HCT116 (cell line): ENCODE data around the gene WDR37. TPM values are rescaled to one million over a fixed set of nuclear protein-coding genes. Genes with fewer than 3 reads are reported as not detected.

Experiments
- ATAC-seq: fragments of 200-7000 bp; cut with Tn5 transposase; 2 replicates; pipeline ENCODE4 v1.9.1; 2020; ENCODE audit warnings: mild to moderate bottlenecking, moderate library complexity
- BruUV-seq: library from RNA; stranded (reverse); fragments of 400-500 nt; replicated peaks from 2 replicates; lab custom pipeline; 2021; lab: Mats Ljungman, UMichigan
- CTCF ChIA-PET: fragments of 300-600 bp; sonication (Branson Sonifier 250); formaldehyde crosslinking; loops from one replicate; lab custom pipeline; 2021; ENCODE audit warnings: antibody characterized with exemption; lab: Charles Lee
- POLR2A ChIA-PET: fragments of 300-600, 350-600 bp; sonication (Branson Sonifier 250); formaldehyde crosslinking; loops from one replicate; lab custom pipeline; 2021; ENCODE audit warnings: antibody characterized with exemption; lab: Charles Lee
- RAD21 ChIA-PET, 2 experiments: fragments of 300-600 bp; sonication (Branson Sonifier 250); formaldehyde crosslinking; loops; one replicate each; lab custom pipeline; 2023; ENCODE audit warnings: low total read pairs in 2 of 2; ENCODE audit not compliant: uncharacterized antibody in 2 of 2, unreplicated experiment in 2 of 2, low non-redundant PET in 1 of 2; lab: Charles Lee
- DNase-seq: peaks from one replicate; pipeline ENCODE4 v3.0.0-alpha.2; 2010; ENCODE audit warnings: low read depth, low spot score
- H2AFZ ChIP-seq: fragments of 200-600 bp; shearing (Covaris generic), sonication (generic); 2 replicates; pipeline ENCODE4 v1.6.1; 2017; ENCODE audit warnings: low read depth, mixed run types, mixed read lengths, antibody characterized with exemption, low read length; ENCODE audit not compliant: poor library complexity, severe bottlenecking
- H3K27ac ChIP-seq: 2 replicates; pipeline ENCODE4 v1.5.1; 2012; ENCODE audit warnings: low read depth, low read length
- H3K27me3 ChIP-seq: fragments of 200-600 bp; sonication (generic); 2 replicates; pipeline ENCODE4 v1.6.1; 2016; ENCODE audit warnings: mixed run types, low read length, mixed read lengths; ENCODE audit not compliant: insufficient read depth
- H3K36me3 ChIP-seq, 2 experiments: fragments of 200-500 bp in 1 of 2; fragments of 200-600 bp in 1 of 2; sonication (Bioruptor generic) in 1 of 2; sonication (generic) in 1 of 2; 2 replicates each; pipeline versions ENCODE4 v1.5.1 to v1.6.1; 2014 to 2016; ENCODE audit warnings: low read length in 2 of 2, inconsistent platforms in 1 of 2, mixed read lengths in 1 of 2, mixed run types in 1 of 2; ENCODE audit not compliant: insufficient read depth in 2 of 2, control insufficient read depth in 1 of 2
- H3K4me1 ChIP-seq, 2 experiments: fragments of 200-600 bp in 1 of 2; sonication (generic) in 1 of 2; 2 replicates each; pipeline versions ENCODE4 v1.5.1 to v1.6.1; 2012 to 2017; ENCODE audit warnings: low read length in 2 of 2, inconsistent platforms in 1 of 2, mild to moderate bottlenecking in 1 of 2, mixed read lengths in 1 of 2, mixed run types in 1 of 2, moderate library complexity in 1 of 2; ENCODE audit not compliant: insufficient read depth in 2 of 2, control insufficient read depth in 1 of 2
- H3K4me2 ChIP-seq: fragments of 200-600 bp; sonication (generic); 2 replicates; pipeline ENCODE4 v1.6.1; 2017; ENCODE audit warnings: mixed run types, low read length, mixed read lengths
- H3K4me3 ChIP-seq, 2 experiments: fragments of 200-600 bp in 1 of 2; sonication (generic) in 1 of 2; replicated peaks in 1 of 2; 2 replicates each; pipeline ENCODE4 v1.5.1; 2011 to 2016; ENCODE audit warnings: low read length in 2 of 2, control low read depth in 1 of 2, low read depth in 1 of 2, mild to moderate bottlenecking in 1 of 2, mixed read lengths in 1 of 2, mixed run types in 1 of 2
- H3K79me2 ChIP-seq: fragments of 200-600 bp; sonication (generic); 2 replicates; pipeline ENCODE4 v1.6.1; 2017; ENCODE audit warnings: mild to moderate bottlenecking, mixed run types, low read length, moderate library complexity, mixed read lengths; ENCODE audit not compliant: insufficient read depth
- H3K9ac ChIP-seq: fragments of 200-600 bp; sonication (generic); 2 replicates; pipeline ENCODE4 v1.6.1; 2016; ENCODE audit warnings: low read length, mixed read lengths
- H3K9me2 ChIP-seq: fragments of 200-600 bp; sonication (generic), shearing (Covaris generic); 2 replicates; pipeline ENCODE4 v1.6.1; 2017; ENCODE audit warnings: mixed run types, mild to moderate bottlenecking, moderate library complexity; ENCODE audit not compliant: insufficient read depth
- H3K9me3 ChIP-seq, 2 experiments: fragments of 200-500 bp in 1 of 2; fragments of 200-600 bp in 1 of 2; sonication (Bioruptor generic) in 1 of 2; sonication (generic) in 1 of 2; 2 replicates each; pipeline ENCODE4 v1.6.1; 2014 to 2017; ENCODE audit warnings: low read length in 2 of 2, mixed read lengths in 2 of 2, inconsistent platforms in 1 of 2, low read depth in 1 of 2, mild to moderate bottlenecking in 1 of 2, mixed run types in 1 of 2, moderate library complexity in 1 of 2; ENCODE audit not compliant: control insufficient read depth in 1 of 2, insufficient read depth in 1 of 2
- H4K20me1 ChIP-seq: fragments of 200-600 bp; sonication (generic), shearing (Covaris generic); 2 replicates; pipeline ENCODE4 v1.6.1; 2017; ENCODE audit warnings: mixed run types, mild to moderate bottlenecking, moderate library complexity; ENCODE audit not compliant: insufficient read depth
- CBX3 ChIP-seq: IDR thresholded peaks from 2 replicates; pipeline ENCODE4 v1.6.1; 2012; ENCODE audit warnings: low read depth
- FOSL1 ChIP-seq: IDR thresholded peaks from 2 replicates; pipeline ENCODE4 v1.6.1; 2012; ENCODE audit warnings: low read depth
- POLR2A ChIP-seq: IDR thresholded peaks from 2 replicates; pipeline ENCODE4 v1.7.0; 2011; ENCODE audit warnings: borderline replicate concordance; ENCODE audit not compliant: insufficient read depth, insufficient read length; ENCODE audit errors: extremely low read depth
- RAD21 ChIP-seq: IDR thresholded peaks from 2 replicates; pipeline ENCODE4 v1.6.1; 2012; ENCODE audit warnings: low read depth, mild to moderate bottlenecking
- SP1 ChIP-seq: IDR thresholded peaks from 2 replicates; pipeline ENCODE4 v1.6.1; 2012; ENCODE audit warnings: low read depth
- TCF7L2 ChIP-seq: IDR thresholded peaks from 2 replicates; pipeline ENCODE4 v1.7.0; 2011; ENCODE audit warnings: borderline replicate concordance, inconsistent platforms; ENCODE audit not compliant: insufficient read depth, insufficient read length; ENCODE audit errors: extremely low read depth
- YY1 ChIP-seq: IDR thresholded peaks from 2 replicates; pipeline ENCODE4 v1.6.1; 2011; ENCODE audit warnings: low read length, low read depth, moderate library complexity, mild to moderate bottlenecking; ENCODE audit not compliant: insufficient replicate concordance; ENCODE audit errors: extremely low read depth
- ZNF274 ChIP-seq: fragments of 200-500 bp; sonication (Bioruptor generic); IDR thresholded peaks from 2 replicates; pipeline ENCODE4 v1.6.1; 2014; ENCODE audit warnings: mild to moderate bottlenecking, low read depth, low read length, inconsistent platforms
- intact Hi-C: fragments of 100-400 bp; cut with micrococcal nuclease; formaldehyde crosslinking; loops from 2 replicates; pipeline ENCODE4 v1.10.0; 2022
- total RNA-seq: library from RNA; stranded (reverse); gene quantifications from one replicate; pipeline ENCODE4 v1.2.1, GENCODE V29; 2021; ENCODE audit not compliant: unreplicated experiment

WDR37 gene
- total RNA-seq, 1 experiment from 2014 or later: 9.1 TPM

- H3K9ac ChIP-seq: no peak overlapping the region
- ATAC-seq: no peak
- ChIA-PET CTCF (no interaction called here), RAD21 (no interaction called here), POLR2A (no interaction called here)
- BruUV-seq: no TSS peak
- H3K4me2 ChIP-seq: no peak overlapping the region
- H3K79me2 ChIP-seq: no peaks in the 10 kb centered on the region
- H3K4me1 ChIP-seq: no peaks in the 10 kb centered on the region
- no peak for TF ChIP-seq CBX3
- TF ChIP-seq YY1: no peak
- no peak for TF ChIP-seq SP1
- no peak for TF ChIP-seq ZNF274
- TF ChIP-seq TCF7L2: no peak
- TF ChIP-seq FOSL1: no peak
- no peaks in the 10 kb centered on the region for H3K27me3 ChIP-seq
- no peak overlapping the region for H3K27ac ChIP-seq
- no peaks in the 10 kb centered on the region for H4K20me1 ChIP-seq
- no peak overlapping the region for H3K4me3 ChIP-seq
- H2AFZ ChIP-seq: no peak overlapping the region
- H3K9me2 ChIP-seq: no peaks in the 10 kb centered on the region
- peaks cover 2 to 8% of the 10 kb centered on the region in 2 experiments; a peak in 2 of 4 replicates for H3K36me3 ChIP-seq
- intact Hi-C loops: no loop called here
- H3K9me3 ChIP-seq: no peaks in the 10 kb centered on the region
- DNase-seq: no peak
Observed at GRCh38 chr10:1121271-1121970, 65.2 kb downstream of the WDR37 start.

GRCh38 chr10:1122349-1122748, 66.2 kb downstream of the WDR37 start:
- Histone ChIP-seq H3K9me3 (no peaks in the 10 kb centered on the region), H2AFZ (no peak overlapping the region), H3K79me2 (0 out of 2 replicates have a peak, but pooled peaks cover 2% of the 10 kb centered on the region), H3K4me1 (no peaks in the 10 kb centered on the region), H3K27me3 (no peaks in the 10 kb centered on the region), H3K36me3 (peaks cover 2 to 8% of the 10 kb centered on the region in 2 experiments; a peak in 2 of 4 replicates), H3K9me2 (no peaks in the 10 kb centered on the region), H3K27ac (no peak overlapping the region), H3K9ac (no peak overlapping the region), H4K20me1 (no peaks in the 10 kb centered on the region), H3K4me3 (no peak overlapping the region), H3K4me2 (no peak overlapping the region)
- RAD21 ChIA-PET: no interaction called here
- CTCF ChIA-PET: no interaction called here
- DNase-seq (no peak), ATAC-seq (no peak)
- TF ChIP-seq RAD21: no peak
- no peak for TF ChIP-seq POLR2A
- TF ChIP-seq SP1: no peak
- no peak for TF ChIP-seq CBX3
- no peak for TF ChIP-seq YY1
- POLR2A ChIA-PET: no interaction called here
- BruUV-seq: no TSS peak
- intact Hi-C loops: no loop called here
